Breast epithelium (tissue), 4 donors: ENCODE results near the gene POLN. TPM values are rescaled to one million over a fixed set of nuclear protein-coding genes. Genes with fewer than 3 reads are reported as not detected.

Experiments used
- DNase-seq, 2 donors: peaks; one replicate each; pipeline ENCODE4 v3.0.0-alpha.2; 2019; ENCODE audit warnings: low spot score in 2 of 2
- H3K27ac ChIP-seq, 2 donors: fragments of 200-600 bp; sonication (generic) in 1 of 2; one replicate each; pipeline ENCODE4 v1.5.1; 2016 to 2019; ENCODE audit warnings: mild to moderate bottlenecking in 1 of 2
- H3K27me3 ChIP-seq, 2 donors: fragments of 200-600 bp; sonication (generic) in 1 of 2; one replicate each; pipeline versions ENCODE4 v1.5.1 to v1.6.0; 2017 to 2019; ENCODE audit warnings: control low read depth in 1 of 2, mild to moderate bottlenecking in 1 of 2
- H3K36me3 ChIP-seq: fragments of 200-600 bp; one replicate; pipeline ENCODE4 v1.5.1; 2019
- H3K4me1 ChIP-seq, 2 donors: fragments of 200-600 bp; sonication (generic); one replicate each; pipeline ENCODE4 v1.5.1; 2016 to 2019; ENCODE audit warnings: control low read depth in 1 of 2
- H3K4me3 ChIP-seq, 3 donors: fragments of 200-600 bp; sonication (generic); 1 replicate in 2 of 3; 2 replicates in 1 of 3; pipeline ENCODE4 v1.5.1; 2016 to 2019; ENCODE audit warnings: mild to moderate bottlenecking in 3 of 3, moderate library complexity in 2 of 3
- H3K9me3 ChIP-seq, 2 donors: fragments of 200-600 bp; sonication (generic) in 1 of 2; one replicate each; pipeline ENCODE4 v1.5.1; 2016 to 2019; ENCODE audit warnings: control low read depth in 1 of 2
- POLR2A ChIP-seq: fragments of 450-650 bp; IDR thresholded peaks from one replicate; pipeline ENCODE4 v1.6.1; 2016; ENCODE audit warnings: antibody characterized with exemption, mild to moderate bottlenecking, moderate library complexity
- POLR2AphosphoS5 ChIP-seq, 3 donors: sonication (generic); formaldehyde crosslinking; IDR thresholded peaks; one replicate each; pipeline ENCODE4 v1.6.1; 2017; ENCODE audit warnings: antibody characterized with exemption in 3 of 3
- intact Hi-C: fragments of 100-400 bp; cut with DNase I; formaldehyde crosslinking; loops from one replicate; pipeline ENCODE4 v1.15.1; 2023; ENCODE audit warnings: low total_unique reads
- total RNA-seq, 3 donors: library from RNA; depleted of rRNA; stranded (reverse); fragments of >200 nt; gene quantifications; one replicate each; pipeline ENCODE4 v1.1.0, GENCODE V29; 2016
- TF ChIP-seq, protein P1 (sequence below), 3 donors: fragments of 450-650 bp; IDR thresholded peaks; one replicate each; pipeline ENCODE4 v1.5.1; 2016 to 2017; ENCODE audit warnings: antibody characterized with exemption in 3 of 3, mild to moderate bottlenecking in 3 of 3, moderate library complexity in 3 of 3

POLN gene
- total RNA-seq, 3 donors from 2014 or later, result 3.3 to 4.7 (median 4.3) TPM

DNA sequence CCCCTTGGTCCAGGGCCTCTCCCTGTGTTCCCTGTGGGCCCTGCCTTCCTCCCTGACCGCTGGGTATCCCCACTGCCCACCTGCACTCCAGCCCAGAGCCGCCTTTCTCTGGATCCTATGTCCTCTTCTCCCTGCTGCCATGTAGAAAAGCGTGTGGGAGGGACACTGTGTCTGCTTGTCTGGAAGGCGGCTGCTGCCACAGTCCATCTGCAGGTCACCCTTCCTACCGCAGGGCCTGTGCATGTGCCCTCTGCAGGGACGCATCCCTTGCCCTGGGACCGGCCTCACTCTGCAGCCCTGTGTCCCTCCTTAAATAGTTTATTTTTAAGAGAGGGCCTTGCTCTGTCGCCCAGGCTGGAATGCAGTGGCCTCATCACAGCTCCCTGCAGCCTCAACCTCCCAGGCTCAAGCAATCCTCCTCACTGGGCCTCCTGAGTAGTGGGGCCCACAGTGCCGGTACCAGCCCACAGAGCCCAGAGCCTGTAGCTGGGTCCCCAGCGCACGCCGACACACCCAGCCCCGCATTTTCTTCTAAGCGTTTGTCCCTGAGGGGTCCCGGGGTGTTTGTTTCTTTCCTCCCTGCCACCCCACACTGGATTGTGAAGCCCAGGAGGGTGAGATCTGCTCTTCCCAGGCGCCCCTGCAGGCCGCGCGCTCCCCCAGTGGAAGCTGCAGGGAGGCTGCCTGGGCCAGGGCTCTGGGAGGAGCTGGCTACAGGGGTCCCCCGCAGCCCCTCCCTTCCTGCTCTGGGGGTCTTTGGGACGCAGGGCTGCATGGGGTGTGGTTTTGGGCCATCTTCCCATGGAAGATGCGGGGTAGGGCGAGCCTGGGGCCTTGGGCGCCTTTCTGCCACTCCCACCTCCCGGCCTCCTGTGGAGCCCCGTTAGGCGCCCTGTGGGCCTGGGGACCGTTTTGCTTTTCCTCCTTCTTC, 195.6 kb downstream of the POLN start:
- TF ChIP-seq POLR2AphosphoS5 (IDR thresholded peaks at IDR 0.05) (no peak), POLR2A (no peak)
- TF ChIP-seq, protein P1, sequence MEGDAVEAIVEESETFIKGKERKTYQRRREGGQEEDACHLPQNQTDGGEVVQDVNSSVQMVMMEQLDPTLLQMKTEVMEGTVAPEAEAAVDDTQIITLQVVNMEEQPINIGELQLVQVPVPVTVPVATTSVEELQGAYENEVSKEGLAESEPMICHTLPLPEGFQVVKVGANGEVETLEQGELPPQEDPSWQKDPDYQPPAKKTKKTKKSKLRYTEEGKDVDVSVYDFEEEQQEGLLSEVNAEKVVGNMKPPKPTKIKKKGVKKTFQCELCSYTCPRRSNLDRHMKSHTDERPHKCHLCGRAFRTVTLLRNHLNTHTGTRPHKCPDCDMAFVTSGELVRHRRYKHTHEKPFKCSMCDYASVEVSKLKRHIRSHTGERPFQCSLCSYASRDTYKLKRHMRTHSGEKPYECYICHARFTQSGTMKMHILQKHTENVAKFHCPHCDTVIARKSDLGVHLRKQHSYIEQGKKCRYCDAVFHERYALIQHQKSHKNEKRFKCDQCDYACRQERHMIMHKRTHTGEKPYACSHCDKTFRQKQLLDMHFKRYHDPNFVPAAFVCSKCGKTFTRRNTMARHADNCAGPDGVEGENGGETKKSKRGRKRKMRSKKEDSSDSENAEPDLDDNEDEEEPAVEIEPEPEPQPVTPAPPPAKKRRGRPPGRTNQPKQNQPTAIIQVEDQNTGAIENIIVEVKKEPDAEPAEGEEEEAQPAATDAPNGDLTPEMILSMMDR (IDR thresholded peaks at IDR 0.05), result no peak
- DNase-seq, result no peak
- Histone ChIP-seq H3K4me1 (peaks cover 2 to 5% of the 10 kb centered on the region in 2 donors), H3K27ac (no peak overlapping the region), H3K4me3 (no peak overlapping the region), H3K27me3 (peaks cover 0 to 24% of the 10 kb centered on the region in 2 donors), H3K36me3 (no peaks in the 10 kb centered on the region), H3K9me3 (no peaks in the 10 kb centered on the region)
- intact Hi-C loops, result no loop called here

DNA sequence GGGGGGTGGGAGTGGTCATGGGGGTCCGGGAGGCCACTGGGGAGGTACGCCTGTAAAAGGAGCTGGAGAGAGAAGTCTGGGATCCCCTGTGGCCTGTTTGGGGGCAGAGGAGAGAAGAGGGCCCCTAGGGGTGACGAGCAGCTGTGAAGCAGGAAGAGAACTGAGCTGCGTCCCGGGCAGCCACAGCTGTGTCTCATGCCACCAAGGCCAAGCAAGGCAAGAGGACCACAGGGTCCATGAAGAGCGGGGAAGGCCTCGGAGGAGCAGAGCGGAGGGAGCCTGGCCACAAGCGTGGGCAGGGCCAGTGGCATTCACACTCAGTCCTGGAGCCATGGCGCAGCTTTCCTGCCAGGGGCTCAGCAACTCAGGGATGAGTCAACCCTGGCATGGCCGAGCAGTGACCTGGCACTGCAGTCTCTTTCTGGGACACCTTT, 196.4 kb downstream of the POLN start:
- H3K27ac ChIP-seq, result no peak overlapping the region
- H3K27me3 ChIP-seq, result peaks cover 0 to 28% of the 10 kb centered on the region in 2 donors
- intact Hi-C loops, result no loop called here
- H3K4me1 ChIP-seq, result peaks cover 5 to 12% of the 10 kb centered on the region in 2 donors
- TF ChIP-seq POLR2A, result no peak
- TF ChIP-seq POLR2AphosphoS5 (IDR thresholded peaks at IDR 0.05), result no peak
- TF ChIP-seq, protein P1 (IDR thresholded peaks at IDR 0.05), result no peak
- peak in 1 of 2 donors; percentile 26 for DNase-seq
- no peaks in the 10 kb centered on the region for H3K9me3 ChIP-seq
- no peaks in the 10 kb centered on the region for H3K36me3 ChIP-seq
- no peak overlapping the region for H3K4me3 ChIP-seq

DNA sequence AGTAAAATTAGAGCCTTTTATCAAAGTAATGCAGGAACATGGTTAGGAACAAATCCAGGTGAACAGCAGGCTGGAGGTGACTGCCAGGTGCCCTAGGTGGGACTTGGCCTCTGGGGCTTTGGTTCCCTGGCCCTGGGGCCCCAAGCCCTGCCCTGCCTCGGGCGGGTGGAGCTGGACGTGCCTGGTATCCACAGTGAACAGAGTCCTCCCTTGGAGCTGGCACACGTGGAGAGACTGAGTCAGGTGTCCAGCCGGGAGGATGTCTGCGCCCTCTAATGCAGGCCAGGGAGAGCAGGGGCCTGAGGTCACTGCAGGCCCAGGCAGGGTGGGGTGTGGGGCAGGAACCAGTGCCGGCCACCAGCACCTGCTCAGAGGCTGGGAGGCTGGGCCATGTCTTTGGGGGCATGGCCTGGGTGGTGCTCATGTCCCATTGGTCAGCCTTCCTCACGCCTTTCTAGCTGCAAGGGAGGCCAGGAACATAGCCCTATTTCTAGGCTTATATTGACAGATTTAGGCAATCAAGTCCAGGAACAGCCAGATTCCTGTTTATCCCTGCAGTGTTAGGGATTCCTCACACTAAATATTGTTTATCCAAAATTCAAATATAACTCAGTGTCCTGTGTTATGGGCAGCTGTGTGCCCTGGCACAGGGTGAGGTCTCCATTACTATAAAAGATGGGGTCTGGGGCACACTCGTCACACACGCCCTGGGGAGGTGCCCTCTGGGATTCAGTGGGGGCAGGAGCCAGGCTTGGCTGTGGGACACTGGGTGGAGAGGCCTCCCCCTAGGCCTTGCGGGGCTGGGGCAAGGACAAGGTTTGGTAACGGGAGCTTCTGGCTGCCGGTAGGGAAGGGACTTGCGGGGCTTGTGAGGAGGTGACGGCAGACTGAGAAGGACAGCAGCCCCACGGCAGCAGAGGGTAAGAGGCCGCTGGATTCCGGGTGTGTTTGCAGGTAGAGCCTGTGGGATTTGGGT, 197.1 kb downstream of the POLN start:
- Histone ChIP-seq H3K9me3 (no peaks in the 10 kb centered on the region), H3K4me3 (no peak overlapping the region), H3K36me3 (no peaks in the 10 kb centered on the region), H3K27me3 (peaks cover 0 to 31% of the 10 kb centered on the region in 2 donors), H3K27ac (no peak overlapping the region), H3K4me1 (peaks cover 5 to 12% of the 10 kb centered on the region in 2 donors)
- DNase-seq, result no peak
- TF ChIP-seq POLR2A, result no peak
- TF ChIP-seq, protein P1 (IDR thresholded peaks at IDR 0.05), result no peak
- no peak for TF ChIP-seq POLR2AphosphoS5 (IDR thresholded peaks at IDR 0.05)
- intact Hi-C loops, result no loop called here

DNA sequence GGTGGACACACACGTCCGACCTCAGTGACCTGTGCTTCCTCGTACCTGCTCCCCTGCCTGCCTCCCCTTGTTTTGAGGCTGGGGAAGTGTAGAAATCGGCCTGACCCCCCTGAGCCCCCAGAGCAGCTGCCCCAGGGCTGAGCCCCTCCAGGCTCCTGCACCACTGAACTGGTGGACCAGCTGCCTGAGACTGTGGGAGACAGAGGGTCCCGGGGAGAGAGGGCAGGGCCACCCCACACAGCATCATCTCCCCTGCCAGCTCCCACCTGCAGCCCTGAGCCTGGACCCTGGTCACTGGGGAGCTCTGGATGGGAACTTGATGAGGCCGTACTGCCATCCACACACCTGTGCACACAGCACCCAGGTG, 197.8 kb downstream of the POLN start:
- Histone ChIP-seq H3K36me3 (no peaks in the 10 kb centered on the region), H3K4me1 (peaks cover 5 to 12% of the 10 kb centered on the region in 2 donors), H3K27me3 (peaks cover 0 to 31% of the 10 kb centered on the region in 2 donors), H3K4me3 (no peak overlapping the region), H3K27ac (no peak overlapping the region), H3K9me3 (no peaks in the 10 kb centered on the region)
- intact Hi-C loops, result no loop called here
- DNase-seq, result no peak
- TF ChIP-seq POLR2AphosphoS5 (IDR thresholded peaks at IDR 0.05) (no peak), POLR2A (no peak)
- TF ChIP-seq, protein P1 (IDR thresholded peaks at IDR 0.05), result no peak
